Activated T-helper 2 cell treated with anti-CD3 and anti-CD28 coated beads, Interferon-gamma antibody, Interleukin-2, Interleukin-4, amounts not matched to agents 10 μg/mL and 5 μg/mL and 100 μg/mL, durations not matched to agents 14 hours and 24 hours and 36 hours (primary cell): ENCODE data around the gene GAPT. TPM values are rescaled to one million over a fixed set of nuclear protein-coding genes. Genes with fewer than 3 reads are reported as not detected.

Source experiments
- DNase-seq: peaks from one replicate; pipeline ENCODE4 v3.0.0; 2021; ENCODE audit warnings: low spot score
- H3K27ac Mint-ChIP-seq: one replicate; pipeline ENCODE4 v1.8.0; 2021; ENCODE audit warnings: mixed read lengths
- H3K27me3 Mint-ChIP-seq: one replicate; pipeline ENCODE4 v1.8.0; 2021; ENCODE audit warnings: low read depth, mixed read lengths
- H3K36me3 Mint-ChIP-seq: one replicate; pipeline ENCODE4 v1.8.0; 2021; ENCODE audit warnings: low read depth, mixed read lengths
- H3K4me1 Mint-ChIP-seq: one replicate; pipeline ENCODE4 v1.8.0; 2021; ENCODE audit warnings: low read depth, mixed read lengths
- H3K4me3 Mint-ChIP-seq: one replicate; pipeline ENCODE4 v1.8.0; 2021; ENCODE audit warnings: low read depth, mild to moderate bottlenecking, moderate library complexity, mixed read lengths
- H3K9me3 Mint-ChIP-seq: one replicate; pipeline ENCODE4 v1.8.0; 2021; ENCODE audit warnings: mixed read lengths
- intact Hi-C: fragments of 100-400 bp; cut with micrococcal nuclease; formaldehyde crosslinking; loops from one replicate; pipeline ENCODE4 v1.15.1; 2023
- total RNA-seq: library from RNA; stranded (reverse); gene quantifications from 2 replicates; pipeline ENCODE4 v1.2.3, GENCODE V29; 2022

GAPT gene
- total RNA-seq, 1 donor from 2014 or later = not detected

- peaks cover 3% of the 10 kb centered on the region for H3K27me3 Mint-ChIP-seq
- H3K4me3 Mint-ChIP-seq = no peak overlapping the region
- no peaks in the 10 kb centered on the region for H3K4me1 Mint-ChIP-seq
- H3K27ac Mint-ChIP-seq = no peak overlapping the region
- no peaks in the 10 kb centered on the region for H3K36me3 Mint-ChIP-seq
- peaks cover 5% of the 10 kb centered on the region for H3K9me3 Mint-ChIP-seq
- intact Hi-C loops = no loop called here
- DNase-seq = no peak
These were observed 15.8 kb upstream of the GAPT start for GRCh38 chr5:58475404-58475803.

- intact Hi-C loops = no loop called here
- Mint-ChIP-seq H3K36me3 (no peaks in the 10 kb centered on the region), H3K9me3 (peaks cover 5% of the 10 kb centered on the region), H3K4me3 (no peak overlapping the region), H3K27ac (no peak overlapping the region), H3K4me1 (no peaks in the 10 kb centered on the region), H3K27me3 (peaks cover 3% of the 10 kb centered on the region)
- no peak for DNase-seq
These were observed 13.4 kb upstream of the GAPT start for GRCh38 chr5:58477760-58478376.

GRCh38 chr5:58481066-58481676 is 10.1 kb upstream of the GAPT start:
- H3K4me3 Mint-ChIP-seq = no peak overlapping the region
- H3K27ac Mint-ChIP-seq = no peak overlapping the region
- H3K36me3 Mint-ChIP-seq = no peaks in the 10 kb centered on the region
- no peaks in the 10 kb centered on the region for H3K4me1 Mint-ChIP-seq
- no peak for DNase-seq
- no peaks in the 10 kb centered on the region for H3K27me3 Mint-ChIP-seq
- intact Hi-C loops = no loop called here
- H3K9me3 Mint-ChIP-seq = no peaks in the 10 kb centered on the region

- Mint-ChIP-seq H3K27me3 (no peaks in the 10 kb centered on the region), H3K4me1 (no peaks in the 10 kb centered on the region), H3K9me3 (no peaks in the 10 kb centered on the region), H3K27ac (no peak overlapping the region), H3K4me3 (no peak overlapping the region), H3K36me3 (no peaks in the 10 kb centered on the region)
- no peak for DNase-seq
- intact Hi-C loops = no loop called here
These were observed 9.4 kb upstream of the GAPT start for GRCh38 chr5:58481828-58482227.

- Mint-ChIP-seq H3K27me3 (no peaks in the 10 kb centered on the region), H3K36me3 (no peaks in the 10 kb centered on the region), H3K4me3 (no peak overlapping the region), H3K9me3 (no peaks in the 10 kb centered on the region), H3K4me1 (no peaks in the 10 kb centered on the region), H3K27ac (no peak overlapping the region)
- DNase-seq = no peak
- intact Hi-C loops = no loop called here
These were observed 8.7 kb upstream of the GAPT start for GRCh38 chr5:58482536-58482935.

- intact Hi-C loops = no loop called here
These were observed 6.7 kb upstream of the GAPT start for GRCh38 chr5:58484505-58484904.

GRCh38 chr5:58486290-58486689 is 4.9 kb upstream of the GAPT start:
- Mint-ChIP-seq H3K36me3 (no peaks in the 10 kb centered on the region), H3K27ac (no peak overlapping the region), H3K4me1 (peaks cover 2% of the 10 kb centered on the region), H3K9me3 (no peaks in the 10 kb centered on the region), H3K4me3 (no peak overlapping the region), H3K27me3 (peaks cover 16% of the 10 kb centered on the region)
- DNase-seq = no peak
- intact Hi-C loops = no loop called here

More at GRCh38 chr5:58484505-58484904, 6.7 kb upstream of the GAPT start:
- H3K27me3 Mint-ChIP-seq = peaks cover 7% of the 10 kb centered on the region
- H3K9me3 Mint-ChIP-seq = no peaks in the 10 kb centered on the region
- H3K36me3 Mint-ChIP-seq = no peaks in the 10 kb centered on the region
- H3K4me1 Mint-ChIP-seq = no peaks in the 10 kb centered on the region
- no peak for DNase-seq
- H3K27ac Mint-ChIP-seq = no peak overlapping the region
- no peak overlapping the region for H3K4me3 Mint-ChIP-seq

- Mint-ChIP-seq H3K9me3 (no peaks in the 10 kb centered on the region), H3K4me3 (no peak overlapping the region), H3K27me3 (peaks cover 22% of the 10 kb centered on the region), H3K27ac (no peak overlapping the region), H3K4me1 (peaks cover 2% of the 10 kb centered on the region), H3K36me3 (no peaks in the 10 kb centered on the region)
- intact Hi-C loops = no loop called here
- DNase-seq = no peak
These were observed 709 bp upstream of the GAPT start for GRCh38 chr5:58490402-58491050.

- intact Hi-C loops = no loop called here
- Mint-ChIP-seq H3K36me3 (no peaks in the 10 kb centered on the region), H3K4me3 (no peak overlapping the region), H3K9me3 (no peaks in the 10 kb centered on the region), H3K4me1 (peaks cover 2% of the 10 kb centered on the region), H3K27ac (no peak overlapping the region), H3K27me3 (peaks cover 26% of the 10 kb centered on the region)
- no peak for DNase-seq
These were observed 1.9 kb downstream of the GAPT start for GRCh38 chr5:58493141-58493540.

- Mint-ChIP-seq H3K36me3 (no peaks in the 10 kb centered on the region), H3K4me1 (peaks cover 3% of the 10 kb centered on the region), H3K27me3 (peaks cover 12% of the 10 kb centered on the region), H3K27ac (no peak overlapping the region), H3K9me3 (no peaks in the 10 kb centered on the region), H3K4me3 (no peak overlapping the region)
- no peak for DNase-seq
- intact Hi-C loops = no loop called here
These were observed 5.3 kb downstream of the GAPT start for GRCh38 chr5:58496488-58496887.

GRCh38 chr5:58497386-58497785 is 6.2 kb downstream of the GAPT start:
- Mint-ChIP-seq H3K27ac (no peak overlapping the region), H3K4me1 (peaks cover 3% of the 10 kb centered on the region), H3K27me3 (peaks cover 12% of the 10 kb centered on the region), H3K9me3 (no peaks in the 10 kb centered on the region), H3K36me3 (no peaks in the 10 kb centered on the region), H3K4me3 (no peak overlapping the region)
- intact Hi-C loops = no loop called here
- no peak for DNase-seq

- no peak for DNase-seq
- intact Hi-C loops = no loop called here
- peaks cover 16% of the 10 kb centered on the region for H3K27me3 Mint-ChIP-seq
- H3K27ac Mint-ChIP-seq = no peak overlapping the region
- peaks cover 3% of the 10 kb centered on the region for H3K4me1 Mint-ChIP-seq
- no peaks in the 10 kb centered on the region for H3K9me3 Mint-ChIP-seq
- H3K36me3 Mint-ChIP-seq = no peaks in the 10 kb centered on the region
- no peak overlapping the region for H3K4me3 Mint-ChIP-seq
These were observed 6.7 kb downstream of the GAPT start for GRCh38 chr5:58497921-58498320.

- peaks cover 13% of the 10 kb centered on the region for H3K27me3 Mint-ChIP-seq
- H3K4me3 Mint-ChIP-seq = no peak overlapping the region
- no peak for DNase-seq
- no peaks in the 10 kb centered on the region for H3K36me3 Mint-ChIP-seq
- H3K9me3 Mint-ChIP-seq = no peaks in the 10 kb centered on the region
- peaks cover 3% of the 10 kb centered on the region for H3K4me1 Mint-ChIP-seq
- intact Hi-C loops = no loop called here
- H3K27ac Mint-ChIP-seq = no peak overlapping the region
These were observed 7.2 kb downstream of the GAPT start for GRCh38 chr5:58498340-58498942.
